ENCODE data around the gene NPVF. TPM values are rescaled to one million over a fixed set of nuclear protein-coding genes. Genes with fewer than 3 reads are reported as not detected.

NPVF gene
- total RNA-seq, 1 experiment from 2014 or later = not detected

- ATAC-seq (no peak), DNase-seq (ENCODE audit: low read depth, low spot score) (no peak)
- no peaks in the 10 kb centered on the region for H3K9me3 ChIP-seq (ENCODE audit: control insufficient read depth, insufficient read depth, low read depth, low read length)
- intact Hi-C loops (cut with micrococcal nuclease; ENCODE audit: unreplicated experiment) = no loop called here
- in situ Hi-C loops (cut with HindIII; ENCODE audit: low pct_unique_long_range_greater_than_20kb, low sequenced_read_pairs) = no loop called here
- H3K36me3 ChIP-seq (ENCODE audit: control insufficient read depth, insufficient read depth, low read length) = no peaks in the 10 kb centered on the region
- TF ChIP-seq CTCF (IDR thresholded peaks at IDR 0.05) (no peak), POLR2AphosphoS5 (IDR thresholded peaks at IDR 0.05; ENCODE audit: low read depth, low read length) (no peak), TCF7L2 (IDR thresholded peaks at IDR 0.05; ENCODE audit: low read depth, low read length) (no peak), SIN3A (IDR thresholded peaks at IDR 0.05; ENCODE audit: borderline replicate concordance, insufficient read depth, low read depth, low read length) (no peak)
- ChIA-PET CTCF (interaction anchor here (0.6 to 0.7 kb wide), 4 partner anchors 12 to 1390 kb away, joined by 3 read pairs; no protein-coding TSS in a partner anchor), POLR2A (no interaction called here)
- peaks cover 9% of the 10 kb centered on the region for H3K27me3 ChIP-seq (ENCODE audit: control insufficient read depth, insufficient read depth, low read length)
- no peak overlapping the region for H3K27ac ChIP-seq (ENCODE audit: low read length)
- no peaks in the 10 kb centered on the region for H3K4me1 ChIP-seq (ENCODE audit: control insufficient read depth, insufficient read depth, low read length)
- no TSS peak for BruUV-seq (replicated peaks)
- H3K4me3 ChIP-seq (ENCODE audit: low read depth in 2 of 2, low read length in 2 of 2) = no peak overlapping the region
These were observed 32.7 kb upstream of the NPVF start for GRCh38 chr7:25260862-25261494.

GRCh38 chr7:25259487-25260243, 31.4 kb upstream of the NPVF start:
- no peak overlapping the region for H3K4me3 ChIP-seq (ENCODE audit: low read depth in 2 of 2, low read length in 2 of 2)
- DNase-seq (ENCODE audit: low read depth, low spot score) = peak; percentile 46
- H3K36me3 ChIP-seq (ENCODE audit: control insufficient read depth, insufficient read depth, low read length) = no peaks in the 10 kb centered on the region
- peak; percentile 94 for ATAC-seq
- in situ Hi-C loops (cut with HindIII; ENCODE audit: low pct_unique_long_range_greater_than_20kb, low sequenced_read_pairs) = no loop called here
- no peaks in the 10 kb centered on the region for H3K9me3 ChIP-seq (ENCODE audit: control insufficient read depth, insufficient read depth, low read depth, low read length)
- intact Hi-C loops (cut with micrococcal nuclease; ENCODE audit: unreplicated experiment) = loop anchor here (1.0 to 5.0 kb wide), 3 partner anchors 130 to 598 kb away; no protein-coding TSS in a partner anchor
- peaks cover 9% of the 10 kb centered on the region for H3K27me3 ChIP-seq (ENCODE audit: control insufficient read depth, insufficient read depth, low read length)
- no peaks in the 10 kb centered on the region for H3K4me1 ChIP-seq (ENCODE audit: control insufficient read depth, insufficient read depth, low read length)
- no TSS peak for BruUV-seq (replicated peaks)
- ChIA-PET POLR2A (no interaction called here), CTCF (interaction anchor here (0.7 to 2.5 kb wide), 5 partner anchors 58 to 595 kb away, joined by 3 to 20 read pairs (median 4); no protein-coding TSS in a partner anchor)
- H3K27ac ChIP-seq (ENCODE audit: low read length) = no peak overlapping the region
- peak; percentile 91 for TF ChIP-seq CTCF (IDR thresholded peaks at IDR 0.05)
- no peak for TF ChIP-seq REST (IDR thresholded peaks at IDR 0.05; ENCODE audit: insufficient read depth in 1 of 2, low read depth in 2 of 2, low read length in 1 of 2)
